H9 (cell line): ENCODE measurements around the gene BMPR1A. TPM values are rescaled to one million over a fixed set of nuclear protein-coding genes. Genes with fewer than 3 reads are reported as not detected.

ENCODE experiments used
- DNase-seq: peaks from one replicate; pipeline ENCODE4 v3.0.0-alpha.2; 2017
- H2AFZ ChIP-seq: one replicate; pipeline ENCODE4 v1.6.1; 2013; ENCODE audit warnings: mild to moderate bottlenecking, low read length, control low read depth, moderate library complexity
- H2AK5ac ChIP-seq: 2 replicates; pipeline ENCODE4 v1.6.1; 2013; ENCODE audit warnings: low read length, control low read depth, mixed read lengths; ENCODE audit not compliant: insufficient read length
- H2BK120ac ChIP-seq: one replicate; pipeline ENCODE4 v1.6.1; 2013; ENCODE audit warnings: low read depth, mild to moderate bottlenecking, low read length, control low read depth, inconsistent platforms; ENCODE audit not compliant: poor library complexity, severe bottlenecking
- H2BK12ac ChIP-seq: 2 replicates; pipeline ENCODE4 v1.6.1; 2013; ENCODE audit warnings: low read length, control low read depth, mixed read lengths, low read depth; ENCODE audit not compliant: insufficient read length
- H2BK15ac ChIP-seq: 2 replicates; pipeline ENCODE4 v1.6.1; 2013; ENCODE audit warnings: low read depth, low read length, control low read depth
- H2BK20ac ChIP-seq: one replicate; pipeline ENCODE4 v1.6.1; 2013; ENCODE audit warnings: low read depth, mild to moderate bottlenecking, low read length, control low read depth, inconsistent platforms; ENCODE audit not compliant: poor library complexity, severe bottlenecking
- H2BK5ac ChIP-seq: 2 replicates; pipeline ENCODE4 v1.6.1; 2013; ENCODE audit warnings: low read length, control low read depth, mixed read lengths; ENCODE audit not compliant: insufficient read length
- H3K14ac ChIP-seq: 2 replicates; pipeline ENCODE4 v1.6.1; 2013; ENCODE audit warnings: low read length, control low read depth; ENCODE audit not compliant: insufficient read depth
- H3K18ac ChIP-seq: 2 replicates; pipeline ENCODE4 v1.6.1; 2013; ENCODE audit warnings: low read depth, mild to moderate bottlenecking, mixed read lengths, low read length, control low read depth; ENCODE audit not compliant: insufficient read length
- H3K23ac ChIP-seq: 2 replicates; pipeline ENCODE4 v1.6.1; 2013; ENCODE audit warnings: low read length, control low read depth, mixed read lengths, low read depth; ENCODE audit not compliant: insufficient read length
- H3K23me2 ChIP-seq: 2 replicates; pipeline ENCODE4 v1.6.1; 2013; ENCODE audit warnings: low read depth, mild to moderate bottlenecking, mixed read lengths, low read length, control low read depth; ENCODE audit not compliant: insufficient read length, poor library complexity, severe bottlenecking
- H3K27ac ChIP-seq: 2 replicates; pipeline ENCODE4 v1.5.1; 2013; ENCODE audit warnings: low read length, control low read depth, mixed read lengths, low read depth; ENCODE audit not compliant: insufficient read length
- H3K27me3 ChIP-seq: 2 replicates; pipeline ENCODE4 v1.6.1; 2013; ENCODE audit warnings: low read length, control low read depth, inconsistent platforms; ENCODE audit not compliant: insufficient read depth
- H3K4ac ChIP-seq: 2 replicates; pipeline ENCODE4 v1.6.1; 2013; ENCODE audit warnings: low read depth, mild to moderate bottlenecking, control low read depth, inconsistent platforms, low read length, moderate library complexity
- H3K4me1 ChIP-seq: 2 replicates; pipeline ENCODE4 v1.6.1; 2013; ENCODE audit warnings: low read length, control low read depth, inconsistent platforms; ENCODE audit not compliant: insufficient read depth
- H3K4me2 ChIP-seq: 2 replicates; pipeline ENCODE4 v1.6.1; 2013; ENCODE audit warnings: low read length, control low read depth, mixed read lengths; ENCODE audit not compliant: insufficient read length, insufficient read depth
- H3K56ac ChIP-seq: 2 replicates; pipeline ENCODE4 v1.6.1; 2013; ENCODE audit warnings: low read depth, mild to moderate bottlenecking, mixed read lengths, low read length, control low read depth; ENCODE audit not compliant: insufficient read length
- H3K79me1 ChIP-seq: 2 replicates; pipeline ENCODE4 v1.6.1; 2013; ENCODE audit warnings: low read depth, mild to moderate bottlenecking, moderate library complexity, low read length, control low read depth, inconsistent platforms; ENCODE audit not compliant: insufficient read depth, poor library complexity, severe bottlenecking
- H3K79me2 ChIP-seq: 2 replicates; pipeline ENCODE4 v1.6.1; 2013; ENCODE audit warnings: low read length, control low read depth, inconsistent platforms; ENCODE audit not compliant: insufficient read depth
- H3K9ac ChIP-seq: 2 replicates; pipeline ENCODE4 v1.6.1; 2013; ENCODE audit warnings: low read length, control low read depth, mixed read lengths; ENCODE audit not compliant: insufficient read length; ENCODE audit errors: extremely low read depth
- H3K9me3 ChIP-seq: one replicate; pipeline ENCODE4 v1.6.1; 2013; ENCODE audit warnings: low read depth, low read length, inconsistent platforms; ENCODE audit not compliant: control insufficient read depth
- H3T11ph ChIP-seq: one replicate; pipeline ENCODE4 v1.6.1; 2013; ENCODE audit warnings: mild to moderate bottlenecking, low read length, control low read depth, inconsistent platforms
- H4K20me1 ChIP-seq: one replicate; pipeline ENCODE4 v1.6.1; 2013; ENCODE audit not compliant: control insufficient read depth, insufficient read length, insufficient read depth
- H4K5ac ChIP-seq: 2 replicates; pipeline ENCODE4 v1.6.1; 2013; ENCODE audit warnings: low read depth, mild to moderate bottlenecking, mixed read lengths, low read length, control low read depth; ENCODE audit not compliant: insufficient read length
- H4K8ac ChIP-seq: replicated peaks from 2 replicates; pipeline ENCODE4 v1.6.1; 2013; ENCODE audit warnings: low read length, control low read depth, mixed read lengths, low read depth; ENCODE audit not compliant: insufficient read length
- H4K91ac ChIP-seq: 2 replicates; pipeline ENCODE4 v1.6.1; 2013; ENCODE audit warnings: low read depth, mild to moderate bottlenecking, moderate library complexity, mixed read lengths, low read length, control low read depth; ENCODE audit not compliant: insufficient read length
- H3K27ac Mint-ChIP-seq, 3 experiments: 2 replicates in 2 of 3; 3 replicates in 1 of 3; pipeline ENCODE4 v1.8.0; 2020 to 2021; ENCODE audit warnings: mixed read lengths in 3 of 3, mild to moderate bottlenecking in 1 of 3, moderate library complexity in 1 of 3
- H3K27me3 Mint-ChIP-seq: 2 replicates; pipeline ENCODE4 v1.8.0; 2021; ENCODE audit warnings: low read depth, mild to moderate bottlenecking, moderate library complexity, mixed read lengths
- H3K36me3 Mint-ChIP-seq, 3 experiments: 2 replicates in 2 of 3; 3 replicates in 1 of 3; pipeline ENCODE4 v1.8.0; 2020 to 2021; ENCODE audit warnings: low read depth in 3 of 3, mixed read lengths in 3 of 3; ENCODE audit not compliant: insufficient read depth in 1 of 3
- H3K4me1 Mint-ChIP-seq, 2 experiments: 2 replicates each; pipeline ENCODE4 v1.8.0; 2020; ENCODE audit warnings: mixed read lengths in 2 of 2
- H3K4me3 Mint-ChIP-seq, 2 experiments: 2 replicates in 1 of 2; 3 replicates in 1 of 2; pipeline ENCODE4 v1.8.0; 2020 to 2021; ENCODE audit warnings: mild to moderate bottlenecking in 2 of 2, mixed read lengths in 2 of 2, moderate library complexity in 1 of 2
- H3K9me3 Mint-ChIP-seq, 2 experiments: 2 replicates in 1 of 2; 3 replicates in 1 of 2; pipeline ENCODE4 v1.8.0; 2020; ENCODE audit warnings: mild to moderate bottlenecking in 2 of 2, mixed read lengths in 2 of 2, moderate library complexity in 1 of 2
- CTCF ChIP-seq: fragments of 200-600 bp; sonication (generic); conservative IDR thresholded peaks from 3 replicates; pipeline ENCODE4 v1.8.0; 2021; ENCODE audit warnings: antibody characterized with exemption, mild to moderate bottlenecking
- WGBS: extraction: QIAGEN DNeasy Blood & Tissue Kit; methylation state at CpG from one replicate; pipeline ENCODE4 v1.1.7; 2013; ENCODE audit warnings: missing lambda C conversion rate, low lambda C conversion rate, mixed read lengths; ENCODE audit not compliant: insufficient read length; ENCODE audit errors: extremely low coverage; 5-methylcytosine and 5-hydroxymethylcytosine counted together
- total RNA-seq: library from RNA; stranded (reverse); gene quantifications from 2 replicates; pipeline ENCODE4 v1.2.1, GENCODE V29; 2021

Gene BMPR1A
- total RNA-seq, 1 experiment from 2014 or later = 138 TPM

- Histone ChIP-seq H3K9me3 (no peaks in the 10 kb centered on the region), H4K8ac (no peak overlapping the region), H3K9ac (no peak overlapping the region), H2BK20ac (no peak overlapping the region), H3K79me2 (peaks cover 29% of the 10 kb centered on the region; the same call in 1 of the 2 replicates), H2BK12ac (no peak overlapping the region), H3K18ac (no peak overlapping the region), H3T11ph (no peak overlapping the region), H3K14ac (no peak overlapping the region), H4K5ac (no peak overlapping the region), H3K4me1 (peaks cover 9% of the 10 kb centered on the region; the same call in 1 of the 2 replicates), H3K27me3 (no peaks in the 10 kb centered on the region), H2BK5ac (no peak overlapping the region), H2AFZ (no peak overlapping the region), H3K23me2 (no peaks in the 10 kb centered on the region), H2BK15ac (no peak overlapping the region), H4K91ac (no peak overlapping the region), H2BK120ac (no peak overlapping the region), H3K4me2 (no peak overlapping the region), H4K20me1 (no peaks in the 10 kb centered on the region), H3K27ac (no peak overlapping the region), H3K79me1 (peaks cover 18% of the 10 kb centered on the region), H3K23ac (no peak overlapping the region), H3K56ac (no peak overlapping the region), H2AK5ac (no peak overlapping the region), H3K4ac (no peak overlapping the region)
- Mint-ChIP-seq H3K4me1 (peaks cover 60 to 71% of the 10 kb centered on the region in 2 experiments), H3K9me3 (no peaks in the 10 kb centered on the region), H3K27me3 (no peaks in the 10 kb centered on the region), H3K27ac (no peak overlapping the region), H3K4me3 (no peak overlapping the region), H3K36me3 (peaks cover 6 to 30% (median 12%) of the 10 kb centered on the region in 3 experiments; a peak in 6 of 7 replicates)
- WGBS = no CpG with 5 or more reads among the region's 7 CpGs
- DNase-seq = no peak
- no peak for TF ChIP-seq CTCF
Measured at GRCh38 chr10:86837663-86838062, 81.2 kb downstream of the BMPR1A start.
